ENCODE results near the gene TMEM255B. TPM values are rescaled to one million over a fixed set of nuclear protein-coding genes. Genes with fewer than 3 reads are reported as not detected.

The TMEM255B gene
- total RNA-seq, 1 experiment from 2014 or later: 0.61 TPM

- peaks cover 37% of the 10 kb centered on the region for H3F3A ChIP-seq (ENCODE audit: insufficient read depth, low read depth)
- peak overlapping the region; percentile 65; the same call in 1 of the 2 replicates for H3K4me2 ChIP-seq
- H3K9me2 ChIP-seq (ENCODE audit: insufficient read depth): no peaks in the 10 kb centered on the region
- H2AFZ ChIP-seq: no peak overlapping the region
- peaks cover 12% of the 10 kb centered on the region; the same call in 1 of the 2 replicates for H3K9me3 ChIP-seq (ENCODE audit: insufficient read depth, low read depth)
- H4K20me1 ChIP-seq (ENCODE audit: insufficient read depth): no peaks in the 10 kb centered on the region
- H3K27me3 ChIP-seq (ENCODE audit: insufficient read depth, low read depth): 0 out of 2 replicates have a peak, but pooled peaks cover 9% of the 10 kb centered on the region
- POLR2A ChIA-PET (ENCODE audit: unreplicated experiment): no interaction called here
- no peaks in the 10 kb centered on the region for H3K79me2 ChIP-seq (ENCODE audit: low read depth)
- no peak overlapping the region for H3K27ac ChIP-seq
- BruUV-seq (replicated peaks): no TSS peak
- TF ChIP-seq CTCF (conservative IDR thresholded peaks at IDR 0.05) (no peak), EZH2 (IDR thresholded peaks at IDR 0.05; ENCODE audit: low read depth) (no peak)
- CTCF ChIA-PET: no interaction called here
- no peaks in the 10 kb centered on the region for H3K36me3 ChIP-seq (ENCODE audit: low read depth)
- H3K4me3 ChIP-seq: no peak overlapping the region
- DNase-seq: no peak
- peaks cover 29% of the 10 kb centered on the region for H3K4me1 ChIP-seq (replicated peaks; ENCODE audit: insufficient read depth)
- intact Hi-C loops (cut with micrococcal nuclease; ENCODE audit: unreplicated experiment): no loop called here
These were observed 27.3 kb downstream of the TMEM255B start for GRCh38 chr13:113786262-113786841.

GRCh38 chr13:113787694-113788093, 28.7 kb downstream of the TMEM255B start:
- TF ChIP-seq EZH2 (IDR thresholded peaks at IDR 0.05; ENCODE audit: low read depth) (no peak), CTCF (conservative IDR thresholded peaks at IDR 0.05) (no peak)
- Histone ChIP-seq H3K27ac (no peak overlapping the region), H3K9me3 (ENCODE audit: insufficient read depth, low read depth) (peaks cover 12% of the 10 kb centered on the region; the same call in 1 of the 2 replicates), H3F3A (ENCODE audit: insufficient read depth, low read depth) (peaks cover 41% of the 10 kb centered on the region), H3K9me2 (ENCODE audit: insufficient read depth) (no peaks in the 10 kb centered on the region), H4K20me1 (ENCODE audit: insufficient read depth) (no peaks in the 10 kb centered on the region), H3K4me1 (replicated peaks; ENCODE audit: insufficient read depth) (peaks cover 29% of the 10 kb centered on the region), H3K79me2 (ENCODE audit: low read depth) (no peaks in the 10 kb centered on the region), H3K36me3 (ENCODE audit: low read depth) (no peaks in the 10 kb centered on the region), H3K4me2 (no peak overlapping the region), H3K27me3 (ENCODE audit: insufficient read depth, low read depth) (peaks cover 21% of the 10 kb centered on the region), H3K4me3 (no peak overlapping the region), H2AFZ (no peak overlapping the region)
- ChIA-PET POLR2A (ENCODE audit: unreplicated experiment) (no interaction called here), CTCF (no interaction called here)
- no peak for DNase-seq
- BruUV-seq (replicated peaks): no TSS peak
- intact Hi-C loops (cut with micrococcal nuclease; ENCODE audit: unreplicated experiment): no loop called here

DNA sequence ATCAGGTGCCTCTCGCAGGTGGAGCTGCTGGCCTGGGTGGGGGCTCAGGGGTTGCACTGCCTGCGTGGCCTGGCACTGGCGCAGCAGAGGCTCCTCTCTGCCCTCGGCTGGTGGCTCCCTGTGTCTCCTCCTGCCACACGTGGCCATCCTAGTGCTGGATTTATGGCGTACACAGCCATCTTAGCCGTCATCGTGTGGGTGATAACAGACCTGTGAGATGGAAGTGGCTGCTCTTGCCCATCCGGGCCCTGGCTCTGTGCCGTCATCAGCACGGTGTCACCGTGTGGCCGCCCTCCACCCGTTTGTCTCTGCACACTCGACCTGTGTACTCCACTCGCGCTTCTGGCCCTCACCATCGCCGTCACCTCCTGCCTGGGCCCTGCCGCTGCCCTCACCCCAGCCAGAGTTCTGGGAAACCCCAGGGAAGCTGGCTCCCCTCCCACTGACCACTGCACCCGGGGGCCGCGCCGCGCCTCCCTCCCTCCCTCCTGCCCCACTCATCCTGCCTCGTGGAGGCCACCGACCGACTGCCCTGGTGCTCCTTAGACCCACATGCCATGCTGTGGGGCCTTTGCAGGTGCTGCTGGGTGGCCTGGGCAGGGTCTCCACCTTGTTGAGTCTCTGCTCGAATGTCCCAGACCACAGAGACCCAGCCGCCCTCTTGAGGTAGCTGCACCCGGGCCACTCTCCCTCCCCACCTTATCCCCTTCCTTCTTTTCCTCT, 29.5 kb downstream of the TMEM255B start:
- no peak for DNase-seq
- Histone ChIP-seq H3K27me3 (ENCODE audit: insufficient read depth, low read depth) (peaks cover 30% of the 10 kb centered on the region), H3K4me1 (replicated peaks; ENCODE audit: insufficient read depth) (peaks cover 25% of the 10 kb centered on the region), H2AFZ (no peak overlapping the region), H4K20me1 (ENCODE audit: insufficient read depth) (no peaks in the 10 kb centered on the region), H3K27ac (no peak overlapping the region), H3K4me3 (no peak overlapping the region), H3K79me2 (ENCODE audit: low read depth) (no peaks in the 10 kb centered on the region), H3K9me3 (ENCODE audit: insufficient read depth, low read depth) (peaks cover 4% of the 10 kb centered on the region; the same call in 1 of the 2 replicates), H3F3A (ENCODE audit: insufficient read depth, low read depth) (peaks cover 32% of the 10 kb centered on the region), H3K36me3 (ENCODE audit: low read depth) (no peaks in the 10 kb centered on the region), H3K9me2 (ENCODE audit: insufficient read depth) (no peaks in the 10 kb centered on the region), H3K4me2 (no peak overlapping the region)
- intact Hi-C loops (cut with micrococcal nuclease; ENCODE audit: unreplicated experiment): no loop called here
- CTCF ChIA-PET: no interaction called here
- POLR2A ChIA-PET (ENCODE audit: unreplicated experiment): no interaction called here
- no TSS peak for BruUV-seq (replicated peaks)
- TF ChIP-seq CTCF (conservative IDR thresholded peaks at IDR 0.05) (no peak), EZH2 (IDR thresholded peaks at IDR 0.05; ENCODE audit: low read depth) (no peak)
